HEK293 (cell line): ENCODE results near the gene BBS12.

ENCODE experiments used
- CTCF ChIA-PET: fragments of 350-600 bp; formaldehyde crosslinking; extraction: SDS; loops from one replicate; lab custom pipeline; 2021; ENCODE audit warnings: antibody characterized with exemption; lab: Yijun Ruan, JAX
- POLR2A ChIA-PET: fragments of 300-600 bp; formaldehyde crosslinking; extraction: SDS; loops from one replicate; lab custom pipeline; 2020; ENCODE audit warnings: antibody characterized with exemption, inconsistent platforms; lab: Yijun Ruan, JAX
- H3K27ac ChIP-seq: fragments of 200-500 bp; sonication (Bioruptor generic); 2 replicates; pipeline ENCODE4 v1.5.1; 2014; ENCODE audit warnings: low read depth, low read length, control low read depth, inconsistent platforms; ENCODE audit errors: extremely low read depth
- H3K36me3 ChIP-seq, 2 experiments: fragments of 200-500 bp in 1 of 2; sonication (Bioruptor generic) in 1 of 2; 1 replicate in 1 of 2; 2 replicates in 1 of 2; pipeline ENCODE4 v1.5.1; 2014 to 2017; ENCODE audit warnings: inconsistent platforms in 2 of 2, low read length in 2 of 2; ENCODE audit not compliant: control insufficient read depth in 2 of 2, insufficient read depth in 1 of 2
- H3K4me1 ChIP-seq: fragments of 200-500 bp; sonication (Bioruptor generic); 2 replicates; pipeline ENCODE4 v1.5.1; 2014; ENCODE audit warnings: mild to moderate bottlenecking, low read length, inconsistent platforms; ENCODE audit not compliant: control insufficient read depth, insufficient read depth
- H3K4me3 ChIP-seq: 2 replicates; pipeline ENCODE4 v1.5.1; 2011; ENCODE audit warnings: low read depth, mild to moderate bottlenecking, control low read depth, low read length, moderate library complexity
- H3K9me3 ChIP-seq: fragments of 200-500 bp; sonication (Bioruptor generic); 2 replicates; pipeline ENCODE4 v1.5.1; 2014; ENCODE audit warnings: low read depth, low read length, inconsistent platforms; ENCODE audit not compliant: control insufficient read depth, insufficient read depth
- GLI4 ChIP-seq: fragments of 450-650 bp; formaldehyde crosslinking; IDR thresholded peaks from 2 replicates; pipeline ENCODE4 v1.5.1; 2016; ENCODE audit warnings: missing biosample characterization, missing genetic modification characterization
- SETDB1 ChIP-seq: IDR thresholded peaks from one replicate; pipeline ENCODE4 v1.6.1; 2017; ENCODE audit warnings: mild to moderate bottlenecking, low read length, moderate library complexity, mixed read lengths; ENCODE audit not compliant: insufficient read length
- YY2 ChIP-seq: fragments of 450-650 bp; formaldehyde crosslinking; IDR thresholded peaks from 2 replicates; pipeline ENCODE4 v1.5.1; 2016; ENCODE audit warnings: missing biosample characterization, missing genetic modification characterization
- ZBTB17 ChIP-seq: fragments of 450-650 bp; formaldehyde crosslinking; IDR thresholded peaks from 2 replicates; pipeline ENCODE4 v1.5.1; 2016; ENCODE audit warnings: missing biosample characterization, missing genetic modification characterization
- ZFP69B ChIP-seq: fragments of 450-650 bp; formaldehyde crosslinking; IDR thresholded peaks from 2 replicates; pipeline ENCODE4 v1.5.1; 2016; ENCODE audit warnings: missing biosample characterization, missing genetic modification characterization
- ZIC2 ChIP-seq: fragments of 450-650 bp; formaldehyde crosslinking; IDR thresholded peaks from 2 replicates; pipeline ENCODE4 v1.5.1; 2016; ENCODE audit warnings: missing biosample characterization, missing genetic modification characterization
- ZNF274 ChIP-seq, 2 experiments: fragments of 200-500 bp in 1 of 2; fragments of 450-650 bp in 1 of 2; sonication (Bioruptor generic) in 1 of 2; formaldehyde crosslinking in 1 of 2; IDR thresholded peaks; 2 replicates each; pipeline versions ENCODE4 v1.5.1 to v1.6.1; 2014 to 2016; ENCODE audit warnings: borderline replicate concordance in 1 of 2, inconsistent platforms in 1 of 2, low read length in 1 of 2, missing biosample characterization in 1 of 2, missing genetic modification characterization in 1 of 2
- ZNF394 ChIP-seq: fragments of 450-650 bp; formaldehyde crosslinking; IDR thresholded peaks from 2 replicates; pipeline ENCODE4 v1.5.1; 2016; ENCODE audit warnings: missing biosample characterization, missing genetic modification characterization, mild to moderate bottlenecking, moderate library complexity, borderline replicate concordance
- ZNF514 ChIP-seq: fragments of 450-650 bp; formaldehyde crosslinking; IDR thresholded peaks from 2 replicates; pipeline ENCODE4 v1.5.1; 2016; ENCODE audit warnings: missing biosample characterization, missing genetic modification characterization
- ZNF529 ChIP-seq: fragments of 450-650 bp; formaldehyde crosslinking; IDR thresholded peaks from 2 replicates; pipeline ENCODE4 v1.5.1; 2017; ENCODE audit warnings: missing genetic modification characterization, missing biosample characterization; ENCODE audit not compliant: insufficient replicate concordance
- ZNF561 ChIP-seq: fragments of 450-650 bp; IDR thresholded peaks from 2 replicates; pipeline ENCODE4 v1.5.1; 2018; ENCODE audit warnings: missing biosample characterization, missing genetic modification characterization, borderline replicate concordance
- ZNF658 ChIP-seq: fragments of 450-650 bp; formaldehyde crosslinking; IDR thresholded peaks from 2 replicates; pipeline ENCODE4; 2016; ENCODE audit warnings: missing biosample characterization, missing genetic modification characterization
- ZNF677 ChIP-seq: fragments of 450-650 bp; IDR thresholded peaks from 2 replicates; pipeline ENCODE4 v1.5.0; 2018; ENCODE audit warnings: missing biosample characterization, mild to moderate bottlenecking, missing genetic modification characterization, moderate library complexity
- ZNF707 ChIP-seq: fragments of 450-650 bp; formaldehyde crosslinking; IDR thresholded peaks from 2 replicates; pipeline ENCODE4 v1.5.1; 2016; ENCODE audit warnings: missing biosample characterization, missing genetic modification characterization
- ZNF776 ChIP-seq: fragments of 450-650 bp; formaldehyde crosslinking; IDR thresholded peaks from 2 replicates; pipeline ENCODE4 v1.5.0; 2017; ENCODE audit warnings: missing biosample characterization, missing genetic modification characterization, borderline replicate concordance
- TF ChIP-seq, protein P1 (sequence below): fragments of 450-650 bp; formaldehyde crosslinking; IDR thresholded peaks from 2 replicates; pipeline ENCODE4 v1.5.1; 2016; ENCODE audit warnings: missing biosample characterization, missing genetic modification characterization, borderline replicate concordance
- TF ChIP-seq, protein P2 (sequence below): IDR thresholded peaks from 2 replicates; pipeline ENCODE4 v1.6.1; 2011; ENCODE audit warnings: mild to moderate bottlenecking, low read depth, low read length, borderline replicate concordance
- TF ChIP-seq, protein P3 (sequence below): fragments of 450-650 bp; formaldehyde crosslinking; IDR thresholded peaks from 2 replicates; pipeline ENCODE4 v1.5.1; 2016; ENCODE audit warnings: missing biosample characterization, missing genetic modification characterization
- TF ChIP-seq, protein P4 (sequence below): fragments of 450-650 bp; formaldehyde crosslinking; IDR thresholded peaks from 2 replicates; pipeline ENCODE4 v1.5.1; 2016; ENCODE audit warnings: missing biosample characterization, missing genetic modification characterization

Gene BBS12

DNA sequence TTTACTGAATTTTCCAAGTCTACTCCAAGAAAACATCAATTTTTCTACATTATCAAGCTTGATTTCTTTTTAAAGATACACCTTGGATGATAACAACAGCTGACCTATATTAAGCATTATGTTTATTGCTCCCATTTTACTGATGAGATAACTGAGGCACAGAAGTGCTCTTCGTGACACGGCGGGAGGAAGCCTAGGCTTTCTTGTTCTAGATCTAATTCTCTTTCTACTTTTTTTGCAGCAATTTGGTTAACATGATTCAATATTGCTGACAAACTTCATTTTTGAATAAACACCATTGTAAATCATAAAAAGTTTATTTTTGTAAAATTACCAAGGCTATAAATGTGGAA, 33.8 kb downstream of the BBS12 start (continued):
- TF ChIP-seq GLI4 (tag by site-specific recombination) (no peak), ZNF677 (tag by site-specific recombination) (no peak), ZBTB17 (tag by site-specific recombination) (no peak), ZIC2 (no peak), ZFP69B (tag by site-specific recombination) (no peak)
- TF ChIP-seq, protein P1, sequence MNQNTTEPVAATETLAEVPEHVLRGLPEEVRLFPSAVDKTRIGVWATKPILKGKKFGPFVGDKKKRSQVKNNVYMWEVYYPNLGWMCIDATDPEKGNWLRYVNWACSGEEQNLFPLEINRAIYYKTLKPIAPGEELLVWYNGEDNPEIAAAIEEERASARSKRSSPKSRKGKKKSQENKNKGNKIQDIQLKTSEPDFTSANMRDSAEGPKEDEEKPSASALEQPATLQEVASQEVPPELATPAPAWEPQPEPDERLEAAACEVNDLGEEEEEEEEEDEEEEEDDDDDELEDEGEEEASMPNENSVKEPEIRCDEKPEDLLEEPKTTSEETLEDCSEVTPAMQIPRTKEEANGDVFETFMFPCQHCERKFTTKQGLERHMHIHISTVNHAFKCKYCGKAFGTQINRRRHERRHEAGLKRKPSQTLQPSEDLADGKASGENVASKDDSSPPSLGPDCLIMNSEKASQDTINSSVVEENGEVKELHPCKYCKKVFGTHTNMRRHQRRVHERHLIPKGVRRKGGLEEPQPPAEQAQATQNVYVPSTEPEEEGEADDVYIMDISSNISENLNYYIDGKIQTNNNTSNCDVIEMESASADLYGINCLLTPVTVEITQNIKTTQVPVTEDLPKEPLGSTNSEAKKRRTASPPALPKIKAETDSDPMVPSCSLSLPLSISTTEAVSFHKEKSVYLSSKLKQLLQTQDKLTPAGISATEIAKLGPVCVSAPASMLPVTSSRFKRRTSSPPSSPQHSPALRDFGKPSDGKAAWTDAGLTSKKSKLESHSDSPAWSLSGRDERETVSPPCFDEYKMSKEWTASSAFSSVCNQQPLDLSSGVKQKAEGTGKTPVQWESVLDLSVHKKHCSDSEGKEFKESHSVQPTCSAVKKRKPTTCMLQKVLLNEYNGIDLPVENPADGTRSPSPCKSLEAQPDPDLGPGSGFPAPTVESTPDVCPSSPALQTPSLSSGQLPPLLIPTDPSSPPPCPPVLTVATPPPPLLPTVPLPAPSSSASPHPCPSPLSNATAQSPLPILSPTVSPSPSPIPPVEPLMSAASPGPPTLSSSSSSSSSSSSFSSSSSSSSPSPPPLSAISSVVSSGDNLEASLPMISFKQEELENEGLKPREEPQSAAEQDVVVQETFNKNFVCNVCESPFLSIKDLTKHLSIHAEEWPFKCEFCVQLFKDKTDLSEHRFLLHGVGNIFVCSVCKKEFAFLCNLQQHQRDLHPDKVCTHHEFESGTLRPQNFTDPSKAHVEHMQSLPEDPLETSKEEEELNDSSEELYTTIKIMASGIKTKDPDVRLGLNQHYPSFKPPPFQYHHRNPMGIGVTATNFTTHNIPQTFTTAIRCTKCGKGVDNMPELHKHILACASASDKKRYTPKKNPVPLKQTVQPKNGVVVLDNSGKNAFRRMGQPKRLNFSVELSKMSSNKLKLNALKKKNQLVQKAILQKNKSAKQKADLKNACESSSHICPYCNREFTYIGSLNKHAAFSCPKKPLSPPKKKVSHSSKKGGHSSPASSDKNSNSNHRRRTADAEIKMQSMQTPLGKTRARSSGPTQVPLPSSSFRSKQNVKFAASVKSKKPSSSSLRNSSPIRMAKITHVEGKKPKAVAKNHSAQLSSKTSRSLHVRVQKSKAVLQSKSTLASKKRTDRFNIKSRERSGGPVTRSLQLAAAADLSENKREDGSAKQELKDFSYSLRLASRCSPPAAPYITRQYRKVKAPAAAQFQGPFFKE (tag by site-specific recombination) = no peak
- TF ChIP-seq, protein P2, sequence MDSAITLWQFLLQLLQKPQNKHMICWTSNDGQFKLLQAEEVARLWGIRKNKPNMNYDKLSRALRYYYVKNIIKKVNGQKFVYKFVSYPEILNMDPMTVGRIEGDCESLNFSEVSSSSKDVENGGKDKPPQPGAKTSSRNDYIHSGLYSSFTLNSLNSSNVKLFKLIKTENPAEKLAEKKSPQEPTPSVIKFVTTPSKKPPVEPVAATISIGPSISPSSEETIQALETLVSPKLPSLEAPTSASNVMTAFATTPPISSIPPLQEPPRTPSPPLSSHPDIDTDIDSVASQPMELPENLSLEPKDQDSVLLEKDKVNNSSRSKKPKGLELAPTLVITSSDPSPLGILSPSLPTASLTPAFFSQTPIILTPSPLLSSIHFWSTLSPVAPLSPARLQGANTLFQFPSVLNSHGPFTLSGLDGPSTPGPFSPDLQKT = no peak
- TF ChIP-seq, all 188 proteins: peak for 0

DNA sequence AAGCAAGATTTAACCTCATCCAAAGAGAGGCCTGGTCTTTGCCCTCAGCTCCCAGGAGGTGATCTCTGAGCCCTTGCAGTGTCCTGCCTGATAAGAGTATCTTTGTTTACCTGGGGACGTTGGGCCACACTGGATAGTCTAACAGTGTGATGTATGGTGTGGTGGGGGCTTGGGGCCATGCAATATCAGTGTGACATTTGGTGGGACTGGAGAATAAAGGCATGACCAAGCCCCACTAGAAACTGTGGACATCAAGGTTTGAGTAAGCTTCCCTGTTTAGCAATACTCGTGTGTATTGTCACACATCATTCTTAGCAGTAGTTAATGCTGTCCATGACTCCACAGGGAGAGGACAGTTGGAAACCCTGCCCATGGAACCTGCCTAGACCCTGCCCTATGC, 34.4 kb downstream of the BBS12 start:
- Histone ChIP-seq H3K9me3 (no peaks in the 10 kb centered on the region), H3K4me3 (no peak overlapping the region), H3K36me3 (no peaks in the 10 kb centered on the region), H3K4me1 (no peaks in the 10 kb centered on the region), H3K27ac (no peak overlapping the region)
- CTCF ChIA-PET = interaction anchor here (2.5 kb wide), 1 partner anchor 9 kb away, joined by 9 read pairs; no protein-coding TSS in a partner anchor
- POLR2A ChIA-PET = no interaction called here
- TF ChIP-seq ZNF529 (tag by site-specific recombination) (no peak), ZNF274 (IDR thresholded peaks at IDR 0.05; ENCODE audit: low read length) (no peak), ZNF274 (tag by site-specific recombination; IDR thresholded peaks at IDR 0.05; ENCODE audit: borderline replicate concordance) (no peak), ZNF776 (tag by site-specific recombination) (no peak), ZNF561 (no peak), ZNF394 (tag by site-specific recombination) (no peak), YY2 (tag by site-specific recombination) (no peak), ZNF658 (no peak), ZNF677 (tag by site-specific recombination) (no peak), ZNF707 (tag by site-specific recombination) (no peak), SETDB1 (no peak), ZNF514 (tag by site-specific recombination) (no peak)
- TF ChIP-seq, protein P1 (tag by site-specific recombination) = no peak
- TF ChIP-seq, protein P3, sequence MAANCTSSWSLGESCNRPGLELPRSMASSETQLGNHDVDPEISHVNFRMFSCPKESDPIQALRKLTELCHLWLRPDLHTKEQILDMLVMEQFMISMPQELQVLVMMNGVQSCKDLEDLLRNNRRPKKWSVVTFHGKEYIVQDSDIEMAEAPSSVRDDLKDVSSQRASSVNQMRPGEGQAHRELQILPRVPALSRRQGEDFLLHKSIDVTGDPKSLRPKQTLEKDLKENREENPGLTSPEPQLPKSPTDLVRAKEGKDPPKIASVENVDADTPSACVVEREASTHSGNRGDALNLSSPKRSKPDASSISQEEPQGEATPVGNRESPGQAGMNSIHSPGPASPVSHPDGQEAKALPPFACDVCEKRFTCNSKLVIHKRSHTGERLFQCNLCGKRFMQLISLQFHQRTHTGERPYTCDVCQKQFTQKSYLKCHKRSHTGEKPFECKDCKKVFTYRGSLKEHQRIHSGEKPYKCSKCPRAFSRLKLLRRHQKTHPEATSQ (tag by site-specific recombination) = no peak
- TF ChIP-seq, protein P4, sequence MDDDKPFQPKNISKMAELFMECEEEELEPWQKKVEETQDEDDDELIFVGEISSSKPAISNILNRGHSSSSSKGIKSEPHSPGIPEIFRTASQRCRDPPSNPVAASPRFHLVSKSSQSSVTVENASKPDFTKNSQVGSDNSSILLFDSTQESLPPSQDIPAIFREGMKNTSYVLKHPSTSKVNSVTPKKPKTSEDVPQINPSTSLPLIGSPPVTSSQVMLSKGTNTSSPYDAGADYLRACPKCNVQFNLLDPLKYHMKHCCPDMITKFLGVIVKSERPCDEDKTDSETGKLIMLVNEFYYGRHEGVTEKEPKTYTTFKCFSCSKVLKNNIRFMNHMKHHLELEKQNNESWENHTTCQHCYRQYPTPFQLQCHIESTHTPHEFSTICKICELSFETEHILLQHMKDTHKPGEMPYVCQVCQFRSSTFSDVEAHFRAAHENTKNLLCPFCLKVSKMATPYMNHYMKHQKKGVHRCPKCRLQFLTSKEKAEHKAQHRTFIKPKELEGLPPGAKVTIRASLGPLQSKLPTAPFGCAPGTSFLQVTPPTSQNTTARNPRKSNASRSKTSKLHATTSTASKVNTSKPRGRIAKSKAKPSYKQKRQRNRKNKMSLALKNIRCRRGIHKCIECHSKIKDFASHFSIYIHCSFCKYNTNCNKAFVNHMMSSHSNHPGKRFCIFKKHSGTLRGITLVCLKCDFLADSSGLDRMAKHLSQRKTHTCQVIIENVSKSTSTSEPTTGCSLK (tag by site-specific recombination) = no peak
